Esophagus squamous epithelium (tissue), 5 donors: ENCODE measurements around the gene DLL1. TPM values are rescaled to one million over a fixed set of nuclear protein-coding genes. Genes with fewer than 3 reads are reported as not detected.

ENCODE experiments used
- DNase-seq: peaks from one replicate; lab custom pipeline; 2025; lab: John Stamatoyannopoulos, UW
- H3K27ac ChIP-seq, 4 donors: fragments of 200-600 bp; sonication (generic); one replicate each; pipeline ENCODE4 v1.5.1; 2016 to 2019; ENCODE audit warnings: mild to moderate bottlenecking in 1 of 4
- H3K27me3 ChIP-seq, 4 donors: fragments of 200-600 bp; sonication (generic); 1 replicate in 3 of 4; 2 replicates in 1 of 4; pipeline versions ENCODE4 v1.5.1 to v1.6.0; 2017 to 2021; ENCODE audit warnings: antibody characterized with exemption in 1 of 4
- H3K36me3 ChIP-seq, 3 donors: fragments of 200-600 bp; sonication (generic); one replicate each; pipeline ENCODE4 v1.5.1; 2016 to 2019
- H3K4me1 ChIP-seq, 3 donors: fragments of 200-600 bp; sonication (generic); one replicate each; pipeline ENCODE4 v1.5.1; 2017 to 2019
- H3K4me3 ChIP-seq, 4 donors: fragments of 200-600 bp; sonication (generic); 1 replicate in 3 of 4; 2 replicates in 1 of 4; pipeline ENCODE4 v1.5.1; 2016 to 2019; ENCODE audit warnings: mild to moderate bottlenecking in 2 of 4, moderate library complexity in 1 of 4
- H3K9me3 ChIP-seq, 3 donors: fragments of 200-600 bp; sonication (generic); one replicate each; pipeline ENCODE4 v1.5.1; 2016 to 2019
- CTCF ChIP-seq, 6 experiments: fragments of 450-650 bp in 4 of 6; fragments of 200-600 bp in 2 of 6; sonication (generic) in 2 of 6; IDR thresholded peaks; one replicate each; pipeline ENCODE4 v1.5.1; 2016 to 2019; ENCODE audit warnings: antibody characterized with exemption in 6 of 6, mild to moderate bottlenecking in 4 of 6, moderate library complexity in 4 of 6
- POLR2A ChIP-seq, 4 donors: fragments of 450-650 bp; IDR thresholded peaks; one replicate each; pipeline ENCODE4 v1.6.1; 2017; ENCODE audit warnings: antibody characterized with exemption in 4 of 4, mild to moderate bottlenecking in 4 of 4, moderate library complexity in 3 of 4
- WGBS, 2 donors: methylation state at CpG; one replicate each; pipeline ENCODE4 v1.1.5; 2018; 5-methylcytosine and 5-hydroxymethylcytosine counted together
- intact Hi-C: fragments of 100-400 bp; cut with DNase I; formaldehyde crosslinking; loops from one replicate; pipeline ENCODE4 v1.15.0; 2022
- total RNA-seq, 4 donors: library from RNA; depleted of rRNA; stranded (reverse); fragments of >200 nt; gene quantifications; one replicate each; pipeline ENCODE4 v1.1.0, GENCODE V29; 2016
- donor health status: DM: yes; HTN: yes; CAD: no.

Gene DLL1
- total RNA-seq, 4 donors from 2014 or later = 8.3 to 37.6 (median 15.1) TPM

GRCh38 chr6:170292407-170293158 lies 1.7 kb upstream of the DLL1 start:
- no peak for DNase-seq
- peaks cover 49 to 92% (median 56%) of the 10 kb centered on the region in 3 donors for H3K4me1 ChIP-seq
- H3K36me3 ChIP-seq = no peaks in the 10 kb centered on the region
- intact Hi-C loops = no loop called here
- no peak for TF ChIP-seq POLR2A (IDR thresholded peaks at IDR 0.05)
- peak; percentile 8 to 27 (median 24) for TF ChIP-seq CTCF (IDR thresholded peaks at IDR 0.05)
- H3K9me3 ChIP-seq = no peaks in the 10 kb centered on the region
- peaks cover 5 to 100% (median 13%) of the 10 kb centered on the region in 4 donors for H3K27me3 ChIP-seq
- H3K4me3 ChIP-seq = peak overlapping the region in 3 of 4 donors; percentile 68 to 79 (median 75)
- H3K27ac ChIP-seq = peak overlapping the region; percentile 76 to 93 (median 86)
- WGBS, 2 donors = 16 to 24% methylated on average over 10 to 12 of the region's 13 CpGs

- no peak for DNase-seq
- Histone ChIP-seq H3K27me3 (peaks cover 5 to 100% (median 12%) of the 10 kb centered on the region in 4 donors), H3K4me3 (peak overlapping the region in 3 of 4 donors; percentile 68 to 79 (median 75)), H3K36me3 (peaks cover 0 to 5% (median 0%) of the 10 kb centered on the region in 3 donors), H3K9me3 (no peaks in the 10 kb centered on the region), H3K27ac (peak overlapping the region; percentile 76 to 93 (median 86)), H3K4me1 (peaks cover 49 to 95% (median 61%) of the 10 kb centered on the region in 3 donors)
- no peak for TF ChIP-seq POLR2A (IDR thresholded peaks at IDR 0.05)
- no peak for TF ChIP-seq CTCF (IDR thresholded peaks at IDR 0.05)
- intact Hi-C loops = no loop called here
- WGBS, 2 donors = 2 to 6% methylated on average over 8 to 9 of the region's 11 CpGs
Measured at GRCh38 chr6:170292111-170292406, 1.2 kb upstream of the DLL1 start.

- H3K27me3 ChIP-seq = peaks cover 5 to 100% (median 12%) of the 10 kb centered on the region in 4 donors
- no peaks in the 10 kb centered on the region for H3K9me3 ChIP-seq
- peaks cover 0 to 11% (median 0%) of the 10 kb centered on the region in 3 donors for H3K36me3 ChIP-seq
- 0 to 1% methylated on average over 12 to 14 of the region's 87 CpGs for WGBS, 2 donors
- intact Hi-C loops = no loop called here
- TF ChIP-seq POLR2A (IDR thresholded peaks at IDR 0.05) = peak in 1 of 4 donors; percentile 64
- no peak for TF ChIP-seq CTCF (IDR thresholded peaks at IDR 0.05)
- H3K4me1 ChIP-seq = peaks cover 46 to 95% (median 62%) of the 10 kb centered on the region in 3 donors
- peak overlapping the region; percentile 76 to 93 (median 86) for H3K27ac ChIP-seq
- no peak for DNase-seq
- H3K4me3 ChIP-seq = peak overlapping the region; percentile 63 to 79 (median 72)
Measured at GRCh38 chr6:170291271-170292110, 613 bp upstream of the DLL1 start.

GRCh38 chr6:170289951-170290295 lies 955 bp downstream of the DLL1 start:
- peaks cover 0 to 89% (median 6%) of the 10 kb centered on the region in 4 donors for H3K27me3 ChIP-seq
- H3K36me3 ChIP-seq = peaks cover 0 to 26% (median 0%) of the 10 kb centered on the region in 3 donors
- TF ChIP-seq POLR2A (IDR thresholded peaks at IDR 0.05) (no peak), CTCF (IDR thresholded peaks at IDR 0.05) (no peak)
- H3K9me3 ChIP-seq = no peaks in the 10 kb centered on the region
- 0% methylated on average over 8 of the region's 41 CpGs; no CpG with 5 or more reads in 1 of the 2 donors for WGBS, 2 donors
- H3K27ac ChIP-seq = peak overlapping the region; percentile 76 to 93 (median 86)
- H3K4me3 ChIP-seq = peak overlapping the region; percentile 63 to 79 (median 72)
- peaks cover 35 to 95% (median 61%) of the 10 kb centered on the region in 3 donors for H3K4me1 ChIP-seq
- no peak for DNase-seq
- intact Hi-C loops = no loop called here
